ENCODE results near the gene TRIM46.
A peak's percentile ranks its signal among the peaks of the same experiment; 100 is the strongest.

TRIM46 gene

GRCh38 chr1:155172732-155173477, 744 bp upstream of the TRIM46 start, which contains the start of gene KRTCAP2:
KRTCAP2 (minus strand) TSS chr1:155173304; CDS start chr1:155173224, 80 bp downstream.
- peak; percentile 99 for DNase-seq (ENCODE audit: low spot score)

GRCh38 chr1:155174324-155175280, 953 bp downstream of the TRIM46 start:
- DNase-seq (ENCODE audit: low spot score), result peak; percentile 54

GRCh38 chr1:155175281-155175926, 1.8 kb downstream of the TRIM46 start:
- peak; percentile 19 for DNase-seq (ENCODE audit: low spot score)

GRCh38 chr1:155175927-155176371, 2.3 kb downstream of the TRIM46 start:
- DNase-seq (ENCODE audit: low spot score), result peak; percentile 70

- peak; percentile 92 for DNase-seq (ENCODE audit: low spot score)
Measured at GRCh38 chr1:155176544-155177071, 3.0 kb downstream of the TRIM46 start.

GRCh38 chr1:155177192-155177917, 3.7 kb downstream of the TRIM46 start:
- DNase-seq (ENCODE audit: low spot score), result no peak

GRCh38 chr1:155177918-155178281, 4.3 kb downstream of the TRIM46 start:
- no peak for DNase-seq (ENCODE audit: low spot score)

GRCh38 chr1:155178441-155179111, 4.9 kb downstream of the TRIM46 start:
- DNase-seq (ENCODE audit: low spot score), result no peak

GRCh38 chr1:155179112-155180031, 5.7 kb downstream of the TRIM46 start:
- DNase-seq (ENCODE audit: low spot score), result no peak

- DNase-seq (ENCODE audit: low spot score), result no peak
Measured at GRCh38 chr1:155181371-155182051, 7.9 kb downstream of the TRIM46 start.

GRCh38 chr1:155182052-155182550, 8.5 kb downstream of the TRIM46 start:
- DNase-seq (ENCODE audit: low spot score), result no peak

- DNase-seq (ENCODE audit: low spot score), result no peak
Measured at GRCh38 chr1:155183775-155184221, 10.1 kb downstream of the TRIM46 start.

GRCh38 chr1:155184351-155184811, 10.7 kb downstream of the TRIM46 start:
- DNase-seq (ENCODE audit: low spot score), result no peak

- peak; percentile 91 for DNase-seq (ENCODE audit: low spot score)
Measured at GRCh38 chr1:155184835-155185782, 11.5 kb downstream of the TRIM46 start.

GRCh38 chr1:155185783-155186066, 12.1 kb downstream of the TRIM46 start:
- no peak for DNase-seq (ENCODE audit: low spot score)

- no peak for DNase-seq (ENCODE audit: low spot score)
Measured at GRCh38 chr1:155186067-155186793, 12.6 kb downstream of the TRIM46 start.

All from NAMALWA (cell line).